Kidney epithelial cell (primary cell): ENCODE measurements around the gene RAB3GAP1. TPM values are rescaled to one million over a fixed set of nuclear protein-coding genes. Genes with fewer than 3 reads are reported as not detected.
"Not testable (repeated sequence)": the region's sequence is repeated elsewhere in the genome, so short reads cannot be mapped to it uniquely, and the experiment has no call there.

ENCODE experiments used
- DNase-seq: peaks from one replicate; pipeline ENCODE4 v3.0.0-alpha.2; 2010; ENCODE audit warnings: low read depth
- H3K27me3 ChIP-seq: 2 replicates; pipeline ENCODE4 v1.6.0; 2011; ENCODE audit warnings: low read length; ENCODE audit not compliant: control insufficient read depth, insufficient read depth
- H3K36me3 ChIP-seq: 2 replicates; pipeline ENCODE4 v1.5.1; 2011; ENCODE audit warnings: low read length; ENCODE audit not compliant: control insufficient read depth, insufficient read depth
- H3K4me3 ChIP-seq: 2 replicates; pipeline ENCODE4 v1.5.1; 2011; ENCODE audit warnings: low read depth, mild to moderate bottlenecking, control low read depth, low read length
- total RNA-seq: library from RNA; depleted of rRNA; stranded (reverse); fragments of >200 nt; gene quantifications from 2 replicates; pipeline ENCODE4 v1.2.3, GENCODE V29; 2015
- TF ChIP-seq, protein P1 (sequence below): IDR thresholded peaks from 2 replicates; pipeline ENCODE4 v1.5.1; 2011; ENCODE audit warnings: mild to moderate bottlenecking, moderate library complexity, low read length, control low read depth, inconsistent platforms; ENCODE audit not compliant: insufficient read depth, poor library complexity, severe bottlenecking

Gene RAB3GAP1
- total RNA-seq, 1 donor from 2014 or later = 48.2 TPM

DNA sequence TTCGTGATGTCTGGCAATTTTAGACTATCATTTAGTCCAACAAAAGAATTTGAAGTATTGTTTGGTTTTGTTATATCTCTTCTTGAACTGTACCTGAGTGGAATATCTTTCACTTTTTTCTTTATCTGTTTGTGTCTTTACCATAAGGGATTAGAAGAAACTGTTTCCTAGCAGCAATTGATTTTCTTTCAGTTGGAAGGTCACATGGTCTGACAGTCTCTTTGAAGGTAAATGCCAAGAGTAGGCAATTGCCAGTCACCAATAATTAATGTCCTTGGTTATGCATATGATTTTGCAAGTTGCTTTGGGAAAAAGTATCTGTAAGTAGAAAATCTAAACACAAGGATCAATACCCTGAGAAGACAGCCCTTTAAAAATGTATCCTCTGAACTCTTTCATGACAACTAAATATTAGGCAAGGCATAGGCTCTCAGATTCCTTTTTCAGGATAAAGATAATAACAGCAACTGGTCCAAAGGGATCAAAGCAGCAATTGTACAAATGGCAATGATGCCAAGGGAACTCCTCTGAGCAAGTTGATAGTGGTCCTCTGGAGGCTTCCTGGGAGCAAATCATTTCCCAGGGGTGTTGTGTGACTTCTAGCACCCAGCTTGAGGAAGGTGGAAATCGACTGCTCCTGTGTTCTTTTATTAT is 22.5 kb upstream of the RAB3GAP1 start:
- Histone ChIP-seq H3K4me3 (no peak overlapping the region), H3K27me3 (no peaks in the 10 kb centered on the region), H3K36me3 (no peaks in the 10 kb centered on the region)
- no peak for DNase-seq
- TF ChIP-seq, protein P1, sequence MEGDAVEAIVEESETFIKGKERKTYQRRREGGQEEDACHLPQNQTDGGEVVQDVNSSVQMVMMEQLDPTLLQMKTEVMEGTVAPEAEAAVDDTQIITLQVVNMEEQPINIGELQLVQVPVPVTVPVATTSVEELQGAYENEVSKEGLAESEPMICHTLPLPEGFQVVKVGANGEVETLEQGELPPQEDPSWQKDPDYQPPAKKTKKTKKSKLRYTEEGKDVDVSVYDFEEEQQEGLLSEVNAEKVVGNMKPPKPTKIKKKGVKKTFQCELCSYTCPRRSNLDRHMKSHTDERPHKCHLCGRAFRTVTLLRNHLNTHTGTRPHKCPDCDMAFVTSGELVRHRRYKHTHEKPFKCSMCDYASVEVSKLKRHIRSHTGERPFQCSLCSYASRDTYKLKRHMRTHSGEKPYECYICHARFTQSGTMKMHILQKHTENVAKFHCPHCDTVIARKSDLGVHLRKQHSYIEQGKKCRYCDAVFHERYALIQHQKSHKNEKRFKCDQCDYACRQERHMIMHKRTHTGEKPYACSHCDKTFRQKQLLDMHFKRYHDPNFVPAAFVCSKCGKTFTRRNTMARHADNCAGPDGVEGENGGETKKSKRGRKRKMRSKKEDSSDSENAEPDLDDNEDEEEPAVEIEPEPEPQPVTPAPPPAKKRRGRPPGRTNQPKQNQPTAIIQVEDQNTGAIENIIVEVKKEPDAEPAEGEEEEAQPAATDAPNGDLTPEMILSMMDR = no peak

DNA sequence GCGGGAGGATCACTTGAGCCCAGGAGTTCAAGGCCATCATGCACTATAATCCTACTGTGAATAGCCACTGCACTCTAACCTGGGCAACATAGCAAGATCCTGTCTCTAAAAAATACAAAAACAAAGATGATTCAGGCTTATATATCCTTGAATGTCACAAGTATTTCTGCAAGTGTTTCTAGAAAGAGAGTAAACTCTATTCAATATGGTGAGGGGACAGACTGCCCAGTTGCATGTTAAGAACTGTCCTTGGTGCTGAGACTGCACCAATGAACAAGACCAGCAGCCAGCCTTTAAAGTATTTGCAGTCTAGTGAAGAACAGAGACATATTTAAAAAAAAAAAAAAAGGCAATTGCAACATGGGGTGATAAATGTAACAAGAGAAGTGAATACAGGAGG is 21.3 kb upstream of the RAB3GAP1 start:
- H3K27me3 ChIP-seq = no peaks in the 10 kb centered on the region
- no peaks in the 10 kb centered on the region for H3K36me3 ChIP-seq
- TF ChIP-seq, protein P1 = no peak
- H3K4me3 ChIP-seq = no peak overlapping the region
- no peak for DNase-seq

DNA sequence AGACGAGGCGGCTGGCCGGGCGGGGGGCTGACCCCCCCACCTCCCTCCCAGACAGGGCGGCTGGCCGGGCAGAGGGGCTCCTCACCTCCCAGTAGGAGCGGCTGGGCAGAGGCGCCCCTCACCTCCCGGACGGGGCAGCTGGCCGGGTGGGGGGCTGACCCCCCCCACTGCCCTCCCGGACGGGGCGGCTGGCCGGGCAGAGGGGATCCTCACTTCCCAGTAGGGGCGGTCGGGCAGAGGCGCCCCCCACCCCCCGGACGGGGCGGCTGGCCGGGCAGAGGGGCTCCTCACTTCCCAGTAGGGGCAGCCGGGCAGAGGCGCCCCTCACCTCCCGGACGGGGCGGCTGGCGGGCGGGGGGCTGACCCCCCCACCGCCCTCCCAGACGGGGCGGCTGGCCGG is 18.9 kb upstream of the RAB3GAP1 start:
- not testable (repeated sequence) for H3K4me3 ChIP-seq, H3K27me3 ChIP-seq, DNase-seq, H3K36me3 ChIP-seq

DNA sequence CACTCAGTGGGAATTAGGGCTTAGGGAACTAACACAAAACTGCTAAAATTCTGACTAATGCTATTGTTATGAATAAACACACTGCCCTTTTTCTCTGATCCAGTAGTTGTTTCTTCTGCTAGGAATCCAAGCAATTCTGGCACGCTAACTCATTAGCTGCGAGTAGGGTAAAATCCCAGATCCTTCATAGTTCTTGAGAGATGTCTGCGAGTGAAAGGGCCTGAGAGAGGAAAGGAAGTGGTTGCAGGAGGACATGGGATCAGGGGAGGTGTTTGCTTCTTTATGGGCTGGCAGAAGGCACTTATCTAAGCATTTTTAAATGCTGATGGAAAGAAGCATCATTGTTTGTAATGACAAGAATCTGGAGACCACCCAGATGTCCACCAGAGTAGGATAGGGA is 14.3 kb upstream of the RAB3GAP1 start:
- no peaks in the 10 kb centered on the region for H3K36me3 ChIP-seq
- TF ChIP-seq, protein P1 = no peak
- DNase-seq = no peak
- H3K27me3 ChIP-seq = no peaks in the 10 kb centered on the region
- H3K4me3 ChIP-seq = no peak overlapping the region

DNA sequence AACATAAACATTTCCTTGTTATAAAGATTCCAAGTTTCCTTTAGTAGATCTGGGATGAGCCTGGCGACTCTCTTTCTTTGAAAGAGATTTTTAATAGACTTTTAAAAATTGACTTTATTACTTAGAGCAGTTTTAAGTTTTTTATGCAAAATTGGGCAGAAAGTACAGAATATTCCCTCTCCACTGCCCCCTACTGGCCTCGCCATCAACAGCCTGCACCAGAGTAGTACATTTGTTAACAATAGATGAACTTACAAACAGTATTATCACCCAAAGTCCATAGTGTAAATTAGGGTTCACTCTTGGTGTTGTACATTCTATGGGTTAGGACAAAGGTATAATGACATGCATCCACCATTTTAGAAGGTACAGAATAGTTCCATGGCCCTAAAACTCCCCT is 8.7 kb upstream of the RAB3GAP1 start:
- TF ChIP-seq, protein P1 = peak; percentile 50
- no peak overlapping the region for H3K4me3 ChIP-seq

DNA sequence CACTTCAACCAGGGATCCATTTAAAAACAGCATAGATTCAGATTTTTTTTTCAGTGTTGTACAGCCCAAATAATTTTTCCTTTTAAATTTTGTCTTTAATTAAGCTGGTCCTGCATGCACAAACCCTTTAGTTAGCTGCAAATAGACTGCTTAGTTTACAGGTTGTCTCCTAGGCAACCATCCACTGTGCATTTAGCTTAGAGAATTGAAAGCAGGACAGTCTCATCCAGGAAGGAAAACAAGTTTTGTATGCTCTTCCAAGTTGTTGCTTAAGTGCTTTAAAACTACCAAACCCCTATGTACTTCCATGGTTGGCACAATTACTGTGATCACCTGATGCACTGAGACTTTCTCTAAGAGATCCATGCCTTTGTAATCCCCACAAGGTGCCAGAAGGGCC is 4.8 kb upstream of the RAB3GAP1 start, which contains the start of gene MAP3K19:
TSS of gene MAP3K19 (minus strand) at position 148 of the 400 bp plus-strand sequence. CDS start 22,800 bp downstream, outside the sequence.
- H3K27me3 ChIP-seq = no peaks in the 10 kb centered on the region
- TF ChIP-seq, protein P1 = no peak
- no peak for DNase-seq
- no peaks in the 10 kb centered on the region for H3K36me3 ChIP-seq
- no peak within 1 kb of the TSS for H3K4me3 ChIP-seq

More for the DNA sequence above, 8.7 kb upstream of the RAB3GAP1 start:
- H3K36me3 ChIP-seq = no peaks in the 10 kb centered on the region
- H3K27me3 ChIP-seq = no peaks in the 10 kb centered on the region
- no peak for DNase-seq
